ENCODE results near the gene CAND2.
"Not testable (repeated sequence)": the region's sequence is repeated elsewhere in the genome, so short reads cannot be mapped to it uniquely, and the experiment has no call there.

CAND2 gene

GRCh38 chr3:12837295-12837986 lies 41.0 kb downstream of the CAND2 start:
- DNase-seq (no peak), ATAC-seq (replicated peaks) (no peak)
- H3K27me3 Mint-ChIP-seq = no peaks in the 10 kb centered on the region
- peaks cover 34 to 73% of the 10 kb centered on the region in 2 donors for H3K4me1 Mint-ChIP-seq
- peak overlapping the region; percentile 32 to 97 for H3K4me3 Mint-ChIP-seq
- no peaks in the 10 kb centered on the region for H3K9me3 Mint-ChIP-seq
- peaks cover 58 to 80% of the 10 kb centered on the region in 2 donors for H3K36me3 Mint-ChIP-seq
- peak overlapping the region; percentile 86 for H3K27ac Mint-ChIP-seq

GRCh38 chr3:12838179-12838965 lies 41.9 kb downstream of the CAND2 start:
- DNase-seq (no peak), ATAC-seq (replicated peaks) (no peak)
- Mint-ChIP-seq H3K4me1 (peaks cover 30 to 67% of the 10 kb centered on the region in 2 donors), H3K27ac (peak overlapping the region; percentile 86), H3K27me3 (no peaks in the 10 kb centered on the region), H3K36me3 (peaks cover 51 to 73% of the 10 kb centered on the region in 2 donors), H3K4me3 (peak overlapping the region; percentile 95 to 97), H3K9me3 (no peaks in the 10 kb centered on the region)

- H3K27me3 Mint-ChIP-seq = no peaks in the 10 kb centered on the region
- peaks cover 27 to 58% of the 10 kb centered on the region in 2 donors for H3K4me1 Mint-ChIP-seq
- DNase-seq (no peak), ATAC-seq (replicated peaks) (no peak)
- no peaks in the 10 kb centered on the region for H3K9me3 Mint-ChIP-seq
- H3K4me3 Mint-ChIP-seq = peak overlapping the region; percentile 95 to 97
- H3K36me3 Mint-ChIP-seq = peaks cover 45 to 64% of the 10 kb centered on the region in 2 donors
- H3K27ac Mint-ChIP-seq = peak overlapping the region; percentile 100
These were observed 42.9 kb downstream of the CAND2 start for GRCh38 chr3:12839156-12839946.

- peak overlapping the region; percentile 100 for H3K27ac Mint-ChIP-seq
- not testable (repeated sequence) for DNase-seq; H3K27me3 Mint-ChIP-seq; ATAC-seq (replicated peaks); H3K9me3 Mint-ChIP-seq
- H3K4me3 Mint-ChIP-seq = peak overlapping the region; percentile 95 to 97
- peaks cover 27 to 58% of the 10 kb centered on the region in 2 donors for H3K4me1 Mint-ChIP-seq
- H3K36me3 Mint-ChIP-seq = peaks cover 41 to 56% of the 10 kb centered on the region in 2 donors
These were observed 43.7 kb downstream of the CAND2 start for GRCh38 chr3:12840148-12840547.

- DNase-seq = no peak
- Mint-ChIP-seq H3K36me3 (peaks cover 40 to 54% of the 10 kb centered on the region in 2 donors), H3K9me3 (no peaks in the 10 kb centered on the region), H3K4me1 (peaks cover 27 to 58% of the 10 kb centered on the region in 2 donors), H3K4me3 (peak overlapping the region; percentile 95 to 97), H3K27ac (peak overlapping the region; percentile 100), H3K27me3 (no peaks in the 10 kb centered on the region)
- ATAC-seq (replicated peaks) = peak; percentile 47 to 53
These were observed 44.2 kb downstream of the CAND2 start for GRCh38 chr3:12840591-12841148.

- ATAC-seq (replicated peaks) (peak; percentile 90 to 92), DNase-seq (peak; percentile 76)
- peak within 1 kb of the TSS; percentile 100 for H3K27ac Mint-ChIP-seq
- H3K4me1 Mint-ChIP-seq = peaks cover 27 to 53% of the 10 kb centered on the region in 2 donors
- no peaks in the 10 kb centered on the region for H3K9me3 Mint-ChIP-seq
- peaks cover 40 to 47% of the 10 kb centered on the region in 2 donors for H3K36me3 Mint-ChIP-seq
- peak within 1 kb of the TSS; percentile 95 to 97 for H3K4me3 Mint-ChIP-seq
- H3K27me3 Mint-ChIP-seq = no peaks in the 10 kb centered on the region
These were observed 44.9 kb downstream of the CAND2 start, which contains the start of gene RPL32 for GRCh38 chr3:12841149-12841969. RPL32 (minus strand) TSS chr3:12841565; CDS start chr3:12840237, 1,328 bp downstream.

- H3K4me1 Mint-ChIP-seq = peaks cover 27 to 47% of the 10 kb centered on the region in 2 donors
- peak overlapping the region; percentile 95 to 97 for H3K4me3 Mint-ChIP-seq
- DNase-seq (no peak), ATAC-seq (replicated peaks) (peak; percentile 6 to 13)
- no peaks in the 10 kb centered on the region for H3K27me3 Mint-ChIP-seq
- H3K27ac Mint-ChIP-seq = peak overlapping the region; percentile 100
- H3K9me3 Mint-ChIP-seq = no peaks in the 10 kb centered on the region
- peaks cover 40 to 42% of the 10 kb centered on the region in 2 donors for H3K36me3 Mint-ChIP-seq
These were observed 45.5 kb downstream of the CAND2 start for GRCh38 chr3:12841970-12842328.

- peaks cover 0 to 1% of the 10 kb centered on the region in 2 donors for H3K9me3 Mint-ChIP-seq
- ATAC-seq (replicated peaks) (no peak), DNase-seq (no peak)
- no peaks in the 10 kb centered on the region for H3K27me3 Mint-ChIP-seq
- H3K4me1 Mint-ChIP-seq = peaks cover 22 to 42% of the 10 kb centered on the region in 2 donors
- no peak overlapping the region for H3K4me3 Mint-ChIP-seq
- H3K36me3 Mint-ChIP-seq = peaks cover 35 to 37% of the 10 kb centered on the region in 2 donors
- peak overlapping the region; percentile 100 for H3K27ac Mint-ChIP-seq
These were observed 46.0 kb downstream of the CAND2 start for GRCh38 chr3:12842469-12842868.

GRCh38 chr3:12845811-12846210 lies 49.3 kb downstream of the CAND2 start:
- Mint-ChIP-seq H3K4me1 (peaks cover under 1 to 8% of the 10 kb centered on the region in 2 donors), H3K27ac (no peak overlapping the region), H3K27me3 (peaks cover under 1 to 1% of the 10 kb centered on the region in 2 donors), H3K36me3 (peaks cover 6% of the 10 kb centered on the region in 2 donors), H3K4me3 (no peak overlapping the region), H3K9me3 (peaks cover 0 to 1% of the 10 kb centered on the region in 2 donors)
- DNase-seq = no peak
- ATAC-seq (replicated peaks) = no peak

- H3K4me3 Mint-ChIP-seq = no peak overlapping the region
- H3K4me1 Mint-ChIP-seq = no peaks in the 10 kb centered on the region
- no peaks in the 10 kb centered on the region for H3K36me3 Mint-ChIP-seq
- no peak for DNase-seq
- peaks cover 17 to 19% of the 10 kb centered on the region in 2 donors for H3K27me3 Mint-ChIP-seq
- peaks cover 0 to 1% of the 10 kb centered on the region in 2 donors for H3K9me3 Mint-ChIP-seq
- H3K27ac Mint-ChIP-seq = no peak overlapping the region
- no peak for ATAC-seq (replicated peaks)
These were observed 55.7 kb downstream of the CAND2 start for GRCh38 chr3:12852201-12852600.

GRCh38 chr3:12853847-12854246 lies 57.4 kb downstream of the CAND2 start:
- H3K9me3 Mint-ChIP-seq; H3K4me3 Mint-ChIP-seq; DNase-seq; H3K27ac Mint-ChIP-seq; ATAC-seq (replicated peaks); H3K4me1 Mint-ChIP-seq; H3K36me3 Mint-ChIP-seq: not testable (repeated sequence)
- H3K27me3 Mint-ChIP-seq = peaks cover 20 to 22% of the 10 kb centered on the region in 2 donors

- H3K36me3 Mint-ChIP-seq = no peaks in the 10 kb centered on the region
- H3K27ac Mint-ChIP-seq = no peak overlapping the region
- H3K9me3 Mint-ChIP-seq = no peaks in the 10 kb centered on the region
- no peak overlapping the region for H3K4me3 Mint-ChIP-seq
- H3K27me3 Mint-ChIP-seq = peaks cover 20 to 26% of the 10 kb centered on the region in 2 donors
- H3K4me1 Mint-ChIP-seq = no peaks in the 10 kb centered on the region
- no peak for DNase-seq
- no peak for ATAC-seq (replicated peaks)
These were observed 58.1 kb downstream of the CAND2 start for GRCh38 chr3:12854565-12854964.

GRCh38 chr3:12856626-12857025 lies 60.1 kb downstream of the CAND2 start:
- ATAC-seq (replicated peaks) = no peak
- Mint-ChIP-seq H3K4me3 (no peak overlapping the region), H3K27me3 (peaks cover 15 to 20% of the 10 kb centered on the region in 2 donors), H3K4me1 (no peaks in the 10 kb centered on the region), H3K36me3 (no peaks in the 10 kb centered on the region), H3K27ac (no peak overlapping the region), H3K9me3 (no peaks in the 10 kb centered on the region)
- no peak for DNase-seq
